PC-9 (cell line): ENCODE results near the gene RNF43.

ENCODE experiments used
- EZH2 ChIP-seq: fragments of 200-600 bp; sonication (generic); IDR thresholded peaks from 2 replicates; pipeline ENCODE4 v1.8.0; 2017; ENCODE audit warnings: antibody characterized with exemption, low read depth
- TF ChIP-seq, protein P1 (sequence below): fragments of 200-600 bp; sonication (generic); conservative IDR thresholded peaks from 2 replicates; pipeline ENCODE4 v1.6.1; 2017; ENCODE audit warnings: mixed run types, antibody characterized with exemption, mild to moderate bottlenecking, moderate library complexity

DNA sequence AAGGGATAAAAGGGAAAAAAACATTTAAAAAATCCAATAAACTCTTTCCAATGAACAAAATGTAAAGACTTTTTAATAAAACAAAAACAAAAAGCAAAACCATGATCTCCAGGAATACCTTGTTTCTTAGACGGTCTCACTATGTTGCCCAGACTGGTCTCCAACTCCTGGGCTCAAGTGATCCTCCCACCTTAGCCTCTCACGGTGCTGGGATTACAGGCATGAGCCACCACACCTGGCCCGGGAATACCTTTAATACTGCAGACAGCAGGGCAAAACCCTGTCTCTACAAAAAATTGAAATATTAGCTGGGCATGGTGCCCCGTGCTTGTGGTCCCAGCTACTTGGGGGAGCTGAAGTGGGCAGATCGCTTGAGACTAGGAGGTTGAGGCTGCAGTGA lies 7.9 kb downstream of the RNF43 start:
- TF ChIP-seq, protein P1, sequence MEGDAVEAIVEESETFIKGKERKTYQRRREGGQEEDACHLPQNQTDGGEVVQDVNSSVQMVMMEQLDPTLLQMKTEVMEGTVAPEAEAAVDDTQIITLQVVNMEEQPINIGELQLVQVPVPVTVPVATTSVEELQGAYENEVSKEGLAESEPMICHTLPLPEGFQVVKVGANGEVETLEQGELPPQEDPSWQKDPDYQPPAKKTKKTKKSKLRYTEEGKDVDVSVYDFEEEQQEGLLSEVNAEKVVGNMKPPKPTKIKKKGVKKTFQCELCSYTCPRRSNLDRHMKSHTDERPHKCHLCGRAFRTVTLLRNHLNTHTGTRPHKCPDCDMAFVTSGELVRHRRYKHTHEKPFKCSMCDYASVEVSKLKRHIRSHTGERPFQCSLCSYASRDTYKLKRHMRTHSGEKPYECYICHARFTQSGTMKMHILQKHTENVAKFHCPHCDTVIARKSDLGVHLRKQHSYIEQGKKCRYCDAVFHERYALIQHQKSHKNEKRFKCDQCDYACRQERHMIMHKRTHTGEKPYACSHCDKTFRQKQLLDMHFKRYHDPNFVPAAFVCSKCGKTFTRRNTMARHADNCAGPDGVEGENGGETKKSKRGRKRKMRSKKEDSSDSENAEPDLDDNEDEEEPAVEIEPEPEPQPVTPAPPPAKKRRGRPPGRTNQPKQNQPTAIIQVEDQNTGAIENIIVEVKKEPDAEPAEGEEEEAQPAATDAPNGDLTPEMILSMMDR: no peak
- no peak for TF ChIP-seq EZH2
